Keratinocyte (primary cell): ENCODE results near the gene KCNAB2. TPM values are rescaled to one million over a fixed set of nuclear protein-coding genes. Genes with fewer than 3 reads are reported as not detected.
A peak's percentile ranks its signal among the peaks of the same experiment; 100 is the strongest.

ENCODE experiments used
- DNase-seq: peaks from one replicate; pipeline ENCODE4 v3.0.0-alpha.2; 2011; ENCODE audit warnings: low read depth, missing footprints, low spot score
- FAIRE-seq: peaks from 2 replicates; lab custom pipeline; 2011; peaks lifted over from hg19 to GRCh38; lab: Jason Lieb, UNC
- H2AFZ ChIP-seq: 2 replicates; pipeline ENCODE4 v1.6.0; 2012; ENCODE audit warnings: low read length, control low read depth, inconsistent platforms; ENCODE audit not compliant: control insufficient read depth
- H3K27ac ChIP-seq: 2 replicates; pipeline ENCODE4 v1.5.1; 2011; ENCODE audit warnings: low read length; ENCODE audit not compliant: control insufficient read depth, insufficient read depth
- H3K27me3 ChIP-seq: 3 replicates; pipeline ENCODE4 v1.6.0; 2011; ENCODE audit warnings: low read length; ENCODE audit not compliant: control insufficient read depth, insufficient read depth; ENCODE audit errors: extremely low read depth
- H3K36me3 ChIP-seq, 2 experiments: 2 replicates in 1 of 2; 3 replicates in 1 of 2; pipeline ENCODE4 v1.5.1; 2011; ENCODE audit warnings: low read length in 2 of 2, mild to moderate bottlenecking in 1 of 2; ENCODE audit not compliant: control insufficient read depth in 2 of 2, insufficient read depth in 2 of 2; ENCODE audit errors: extremely low read depth in 1 of 2
- H3K4me1 ChIP-seq: 3 replicates; pipeline ENCODE4 v1.5.1; 2011; ENCODE audit warnings: low read length; ENCODE audit not compliant: control insufficient read depth, insufficient read depth; ENCODE audit errors: extremely low read depth
- H3K4me2 ChIP-seq: 3 replicates; pipeline ENCODE4 v1.6.0; 2011; ENCODE audit warnings: low read depth, low read length; ENCODE audit not compliant: control insufficient read depth, insufficient read depth; ENCODE audit errors: extremely low read depth
- H3K4me3 ChIP-seq, 3 experiments: fragments of 200-600 bp in 1 of 3; sonication (generic) in 1 of 3; 2 replicates in 2 of 3; 3 replicates in 1 of 3; pipeline ENCODE4 v1.5.1; 2011 to 2016; ENCODE audit warnings: low read length in 3 of 3, mild to moderate bottlenecking in 3 of 3, control low read depth in 2 of 3, inconsistent platforms in 1 of 3, low read depth in 1 of 3, mixed read lengths in 1 of 3, mixed run types in 1 of 3, moderate library complexity in 1 of 3; ENCODE audit not compliant: control insufficient read depth in 2 of 3, insufficient read depth in 2 of 3; ENCODE audit errors: extremely low read depth in 1 of 3
- H3K79me2 ChIP-seq: 2 replicates; pipeline ENCODE4 v1.6.0; 2012; ENCODE audit warnings: low read length; ENCODE audit not compliant: control insufficient read depth, insufficient read depth
- H3K9ac ChIP-seq: 3 replicates; pipeline ENCODE4 v1.6.0; 2011; ENCODE audit warnings: low read length; ENCODE audit not compliant: control insufficient read depth, insufficient read depth; ENCODE audit errors: extremely low read depth
- H3K9me1 ChIP-seq: 3 replicates; pipeline ENCODE4 v1.6.0; 2011; ENCODE audit warnings: low read length; ENCODE audit not compliant: control insufficient read depth, insufficient read depth; ENCODE audit errors: extremely low read depth
- H3K9me3 ChIP-seq: 2 replicates; pipeline ENCODE4 v1.5.1; 2012; ENCODE audit warnings: low read depth, low read length; ENCODE audit not compliant: control insufficient read depth
- H4K20me1 ChIP-seq: 3 replicates; pipeline ENCODE4 v1.6.0; 2011; ENCODE audit warnings: low read length; ENCODE audit not compliant: control insufficient read depth, insufficient read depth; ENCODE audit errors: extremely low read depth
- CTCF ChIP-seq, 3 experiments: IDR thresholded peaks in 1 of 3; conservative IDR thresholded peaks in 1 of 3; optimal IDR thresholded peaks in 1 of 3; 2 replicates in 2 of 3; 3 replicates in 1 of 3; pipeline versions ENCODE3 to v1.5.1; 2011; ENCODE audit warnings: low read length in 3 of 3, mild to moderate bottlenecking in 3 of 3, moderate library complexity in 2 of 3, control low read depth in 1 of 3, inconsistent platforms in 1 of 3; ENCODE audit not compliant: insufficient read depth in 2 of 3; ENCODE audit errors: extremely low read depth in 1 of 3
- EZH2 ChIP-seq: IDR thresholded peaks from one replicate; pipeline ENCODE4 v1.6.1; 2012; ENCODE audit warnings: inconsistent platforms, mild to moderate bottlenecking, low read length, moderate library complexity
- dilution Hi-C: fragments of 300-500 bp; cut with MboI; formaldehyde crosslinking; loops from one replicate; pipeline ENCODE4 v1.7.0; 2020; ENCODE audit warnings: low sequenced_read_pairs; ENCODE audit not compliant: extremely low pct_ligation_motif_present
- polyA plus RNA-seq, 5 experiments: library from polyadenylated mRNA; depleted of rRNA in 3 of 5; stranded (reverse) in 3 of 5; stranded (forward) in 1 of 5; unstranded in 1 of 5; fragments of >200 nt; gene quantifications; 1 replicate in 1 of 5; 2 replicates in 3 of 5; 3 replicates in 1 of 5; pipeline versions ENCODE4 v1.2.1 to v1.2.3, GENCODE V29; 2011 to 2012; ENCODE audit warnings: missing spikeins in 2 of 5, low read depth in 1 of 5, low replicate concordance in 1 of 5

The KCNAB2 gene
- polyA plus RNA-seq, 1 donor (not counting 4 experiments of a cell fraction or from before 2014, with no cell fraction given) = 1.8 TPM

DNA sequence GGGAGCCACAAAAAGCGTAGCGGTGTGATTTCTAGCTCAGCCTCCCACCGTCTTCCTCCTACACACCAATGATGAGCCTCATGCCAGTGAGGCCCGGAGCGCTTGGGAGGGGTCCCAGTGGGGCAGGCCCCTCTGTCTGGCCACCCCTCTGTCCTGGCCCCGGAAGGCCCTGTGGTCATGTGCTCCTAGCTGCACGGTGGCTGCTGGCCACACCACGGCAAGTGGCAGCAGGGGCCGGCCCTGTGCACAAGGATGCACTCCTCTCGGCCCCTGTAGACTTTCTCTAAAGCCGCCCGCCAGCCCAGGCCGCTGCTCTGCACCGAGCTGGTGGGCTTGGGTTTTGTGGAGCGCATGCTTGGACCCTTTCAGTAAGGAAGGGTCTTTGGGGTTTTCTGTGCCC lies 53.6 kb downstream of the KCNAB2 start:
- no peak overlapping the region for H3K4me2 ChIP-seq
- no peak for FAIRE-seq

GRCh38 chr1:6099787-6100765 lies 54.4 kb downstream of the KCNAB2 start:
- DNase-seq = no peak
- no peak for FAIRE-seq
- dilution Hi-C loops = no loop called here

More for the DNA sequence above, 53.6 kb downstream of the KCNAB2 start:
- Histone ChIP-seq H3K27me3 (peaks cover 34% of the 10 kb centered on the region), H3K4me3 (no peak overlapping the region), H4K20me1 (no peaks in the 10 kb centered on the region), H3K9me1 (no peaks in the 10 kb centered on the region), H3K27ac (no peak overlapping the region), H3K9ac (no peak overlapping the region), H3K9me3 (no peaks in the 10 kb centered on the region), H3K36me3 (no peaks in the 10 kb centered on the region), H3K4me1 (no peaks in the 10 kb centered on the region), H3K79me2 (no peaks in the 10 kb centered on the region), H2AFZ (no peak overlapping the region)
- dilution Hi-C loops = no loop called here
- no peak for TF ChIP-seq EZH2
- TF ChIP-seq CTCF (optimal IDR thresholded peaks at IDR 0.05 in 1 of 3, IDR thresholded peaks at IDR 0.05 in 1 of 3, conservative IDR thresholded peaks at IDR 0.05 in 1 of 3; ENCODE audit: extremely low read depth in 1 of 3, insufficient read depth in 2 of 3, low read length in 3 of 3) = no peak
- no peak for DNase-seq

More at GRCh38 chr1:6099787-6100765, 54.4 kb downstream of the KCNAB2 start:
- no peaks in the 10 kb centered on the region for H3K9me3 ChIP-seq
- no peaks in the 10 kb centered on the region for H3K36me3 ChIP-seq
- no peaks in the 10 kb centered on the region for H3K79me2 ChIP-seq
- no peaks in the 10 kb centered on the region for H3K9me1 ChIP-seq
- no peaks in the 10 kb centered on the region for H4K20me1 ChIP-seq
- TF ChIP-seq CTCF (optimal IDR thresholded peaks at IDR 0.05 in 1 of 3, IDR thresholded peaks at IDR 0.05 in 1 of 3, conservative IDR thresholded peaks at IDR 0.05 in 1 of 3; ENCODE audit: extremely low read depth in 1 of 3, insufficient read depth in 2 of 3, low read length in 3 of 3) = peak; percentile 9 to 64 (median 44)
- TF ChIP-seq EZH2 = no peak
- H3K4me2 ChIP-seq = no peak overlapping the region
- no peak overlapping the region for H2AFZ ChIP-seq
- H3K27me3 ChIP-seq = peaks cover 30% of the 10 kb centered on the region
- no peaks in the 10 kb centered on the region for H3K4me1 ChIP-seq
- H3K4me3 ChIP-seq = no peak overlapping the region
- H3K9ac ChIP-seq = no peak overlapping the region
- no peak overlapping the region for H3K27ac ChIP-seq
